GM12892 (cell line): ENCODE results near the gene FBN1.

Experiments used
- POLR2A ChIP-seq: IDR thresholded peaks from 2 replicates; pipeline ENCODE4 v1.6.1; 2011; ENCODE audit warnings: low read depth, low read length, control low read depth
- POLR2AphosphoS5 ChIP-seq: IDR thresholded peaks from 2 replicates; pipeline ENCODE4 v1.6.1; 2011; ENCODE audit warnings: low read depth, low read length, control low read depth

DNA sequence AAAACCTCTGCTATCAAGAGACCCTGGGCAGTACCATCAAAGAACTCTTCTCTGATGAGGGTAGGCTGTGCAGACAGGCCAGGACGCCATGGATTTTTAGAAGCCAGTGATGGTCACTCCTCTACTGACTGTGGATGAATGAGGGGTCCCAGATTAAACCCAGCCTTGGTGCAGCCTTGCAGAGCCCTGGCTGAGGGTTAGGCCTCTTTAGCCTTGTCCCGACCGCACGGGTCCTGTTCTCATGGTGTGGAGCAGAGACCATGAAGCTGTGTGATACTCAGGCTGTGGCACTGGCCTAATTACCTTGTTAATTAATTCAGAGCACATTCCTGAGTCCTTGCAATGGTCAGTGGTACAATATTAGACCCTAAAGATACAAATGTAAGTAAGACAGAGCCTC is 71.7 kb downstream of the FBN1 start:
- no peak for TF ChIP-seq POLR2A
- no peak for TF ChIP-seq POLR2AphosphoS5
